Subcutaneous abdominal adipose tissue (tissue), 5 donors: ENCODE data around the gene KBTBD2.

Experiments used
- H3K27ac ChIP-seq: one replicate; pipeline ENCODE4 v1.7.0; 2013; ENCODE audit warnings: low read depth, mild to moderate bottlenecking, inconsistent platforms, low read length, moderate library complexity
- H3K27me3 ChIP-seq, 5 donors: one replicate each; pipeline ENCODE4 v1.7.0; 2013; ENCODE audit warnings: low read length in 5 of 5, inconsistent platforms in 1 of 5; ENCODE audit not compliant: control insufficient read depth in 5 of 5, insufficient read depth in 4 of 5
- H3K36me3 ChIP-seq, 5 donors: one replicate each; pipeline ENCODE4 v1.7.0; 2013; ENCODE audit warnings: low read length in 5 of 5; ENCODE audit not compliant: control insufficient read depth in 5 of 5, insufficient read depth in 5 of 5
- H3K4me1 ChIP-seq, 5 donors: one replicate each; pipeline ENCODE4 v1.7.0; 2013; ENCODE audit warnings: low read length in 5 of 5, mild to moderate bottlenecking in 3 of 5, moderate library complexity in 1 of 5; ENCODE audit not compliant: control insufficient read depth in 5 of 5, insufficient read depth in 5 of 5
- H3K4me3 ChIP-seq, 5 donors: one replicate each; pipeline ENCODE4 v1.7.0; 2013; ENCODE audit warnings: low read length in 5 of 5, low read depth in 1 of 5
- H3K9ac ChIP-seq, 5 donors: one replicate each; pipeline ENCODE4 v1.7.0; 2013; ENCODE audit warnings: low read length in 5 of 5, mild to moderate bottlenecking in 4 of 5, moderate library complexity in 3 of 5
- H3K9me3 ChIP-seq, 5 donors: one replicate each; pipeline ENCODE4 v1.7.0; 2013; ENCODE audit warnings: low read length in 5 of 5; ENCODE audit not compliant: control insufficient read depth in 5 of 5
- donor health status: healthy.
- donor health status: healthy.
- donor health status: healthy.
- donor health status: healthy.
- donor health status: healthy.

KBTBD2 gene

GRCh38 chr7:32891043-32891799 lies at the start of gene KBTBD2:
TSS of gene KBTBD2 (minus strand) at chr7:32891760. CDS start at chr7:32879604, 12,156 bp downstream.
- H3K4me1 ChIP-seq = peaks cover 0 to 51% (median 39%) of the 10 kb centered on the region in 5 donors
- no peaks in the 10 kb centered on the region for H3K9me3 ChIP-seq
- H3K36me3 ChIP-seq = no peaks in the 10 kb centered on the region
- no peaks in the 10 kb centered on the region for H3K27me3 ChIP-seq
- peak within 1 kb of the TSS; percentile 99 for H3K27ac ChIP-seq
- H3K9ac ChIP-seq = peak within 1 kb of the TSS; percentile 98 to 99 (median 98)
- peak within 1 kb of the TSS; percentile 82 to 97 (median 94) for H3K4me3 ChIP-seq

- Histone ChIP-seq H3K27ac (peak overlapping the region; percentile 94), H3K9me3 (no peaks in the 10 kb centered on the region), H3K36me3 (peaks cover 0 to 6% (median 0%) of the 10 kb centered on the region in 5 donors), H3K4me1 (peaks cover 4 to 35% (median 32%) of the 10 kb centered on the region in 5 donors), H3K9ac (peak overlapping the region; percentile 2 to 86 (median 79)), H3K27me3 (no peaks in the 10 kb centered on the region), H3K4me3 (peak overlapping the region; percentile 71 to 84 (median 75))
Observed at GRCh38 chr7:32941181-32941580, 49.6 kb upstream of the KBTBD2 start.

GRCh38 chr7:32937344-32938174 lies 46.0 kb upstream of the KBTBD2 start:
- Histone ChIP-seq H3K36me3 (peaks cover 0 to 11% (median 3%) of the 10 kb centered on the region in 5 donors), H3K4me1 (peaks cover 4 to 35% (median 29%) of the 10 kb centered on the region in 5 donors), H3K4me3 (no peak overlapping the region), H3K27me3 (no peaks in the 10 kb centered on the region), H3K9ac (peak overlapping the region in 1 of 5 donors; percentile 25), H3K27ac (no peak overlapping the region), H3K9me3 (no peaks in the 10 kb centered on the region)

- H3K27ac ChIP-seq = no peak overlapping the region
- H3K4me1 ChIP-seq = peaks cover 4 to 31% (median 24%) of the 10 kb centered on the region in 5 donors
- no peak overlapping the region for H3K9ac ChIP-seq
- H3K4me3 ChIP-seq = no peak overlapping the region
- H3K36me3 ChIP-seq = peaks cover 3 to 16% (median 8%) of the 10 kb centered on the region in 5 donors
- no peaks in the 10 kb centered on the region for H3K9me3 ChIP-seq
- no peaks in the 10 kb centered on the region for H3K27me3 ChIP-seq
Observed at GRCh38 chr7:32936689-32937088, 45.1 kb upstream of the KBTBD2 start.

- no peak overlapping the region for H3K27ac ChIP-seq
- H3K4me3 ChIP-seq = no peak overlapping the region
- peaks cover 2 to 23% (median 16%) of the 10 kb centered on the region in 5 donors for H3K4me1 ChIP-seq
- no peak overlapping the region for H3K9ac ChIP-seq
- no peaks in the 10 kb centered on the region for H3K27me3 ChIP-seq
- no peaks in the 10 kb centered on the region for H3K9me3 ChIP-seq
- peaks cover 8 to 26% (median 12%) of the 10 kb centered on the region in 5 donors for H3K36me3 ChIP-seq
Observed at GRCh38 chr7:32935558-32935957, 44.0 kb upstream of the KBTBD2 start.

DNA sequence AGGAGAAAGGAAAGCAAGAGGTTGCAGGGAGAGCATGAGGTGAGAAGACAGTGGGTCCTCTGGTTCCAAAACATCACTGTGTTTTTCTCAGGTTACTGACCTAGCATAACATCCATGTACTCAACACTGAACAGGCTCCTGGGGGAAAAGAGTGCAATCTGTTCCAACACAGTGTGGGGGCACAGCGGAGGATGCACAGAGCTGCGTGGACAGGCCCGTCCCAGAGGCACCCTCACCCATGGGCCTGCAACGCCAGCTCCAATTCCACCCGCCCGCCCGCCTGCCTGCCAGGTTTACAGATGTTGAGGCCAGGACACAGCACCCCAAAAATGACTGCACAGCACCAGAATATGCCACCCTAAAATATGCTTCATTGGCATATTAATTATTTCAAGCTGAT lies 38.8 kb upstream of the KBTBD2 start:
- Histone ChIP-seq H3K9me3 (no peaks in the 10 kb centered on the region), H3K4me1 (no peaks in the 10 kb centered on the region), H3K36me3 (peaks cover 22 to 49% (median 33%) of the 10 kb centered on the region in 5 donors), H3K27me3 (no peaks in the 10 kb centered on the region), H3K9ac (no peak overlapping the region), H3K4me3 (no peak overlapping the region), H3K27ac (no peak overlapping the region)

- Histone ChIP-seq H3K9ac (peak overlapping the region in 1 of 5 donors; percentile 8), H3K27ac (no peak overlapping the region), H3K27me3 (no peaks in the 10 kb centered on the region), H3K36me3 (peaks cover 22 to 53% (median 33%) of the 10 kb centered on the region in 5 donors), H3K9me3 (no peaks in the 10 kb centered on the region), H3K4me1 (no peaks in the 10 kb centered on the region), H3K4me3 (no peak overlapping the region)
Observed at GRCh38 chr7:32929430-32930143, 38.0 kb upstream of the KBTBD2 start.

GRCh38 chr7:32928785-32929298 lies 37.3 kb upstream of the KBTBD2 start:
- Histone ChIP-seq H3K9ac (no peak overlapping the region), H3K27me3 (no peaks in the 10 kb centered on the region), H3K4me3 (no peak overlapping the region), H3K36me3 (peaks cover 23 to 56% (median 36%) of the 10 kb centered on the region in 5 donors), H3K9me3 (no peaks in the 10 kb centered on the region), H3K27ac (no peak overlapping the region), H3K4me1 (no peaks in the 10 kb centered on the region)

- H3K27ac ChIP-seq = no peak overlapping the region
- H3K9me3 ChIP-seq = no peaks in the 10 kb centered on the region
- no peak overlapping the region for H3K9ac ChIP-seq
- H3K4me1 ChIP-seq = no peaks in the 10 kb centered on the region
- no peak overlapping the region for H3K4me3 ChIP-seq
- peaks cover 19 to 45% (median 36%) of the 10 kb centered on the region in 5 donors for H3K36me3 ChIP-seq
- no peaks in the 10 kb centered on the region for H3K27me3 ChIP-seq
Observed at GRCh38 chr7:32921896-32922295, 30.3 kb upstream of the KBTBD2 start.
